ENCODE measurements around the gene ERICH4.
"Not testable (repeated sequence)": the region's sequence is repeated elsewhere in the genome, so short reads cannot be mapped to it uniquely, and the experiment has no call there.

The ERICH4 gene

GRCh38 chr19:41479757-41480191 is 36.8 kb downstream of the ERICH4 start:
- DNase-seq, result no peak

DNA sequence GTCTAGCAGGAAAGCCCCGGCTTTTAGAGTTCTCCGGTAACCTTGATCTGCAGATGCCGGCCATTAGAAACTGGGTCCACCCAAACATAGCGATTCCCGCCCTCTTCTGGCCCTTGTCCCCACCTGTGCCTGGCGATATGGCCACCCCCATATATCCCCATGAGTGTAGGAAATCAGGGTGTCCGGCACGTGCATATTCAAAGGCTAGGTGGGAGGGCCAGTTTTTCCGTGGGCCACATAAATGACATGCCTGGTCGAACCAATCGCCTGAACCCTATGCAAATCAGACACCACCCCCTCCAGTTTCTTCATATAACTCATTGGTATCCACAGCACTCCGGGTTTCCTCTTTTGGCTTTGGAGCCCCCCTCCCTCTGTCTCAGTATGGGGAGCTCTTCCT is 37.4 kb downstream of the ERICH4 start:
- DNase-seq, result no peak

GRCh38 chr19:41484822-41485221 is 41.9 kb downstream of the ERICH4 start:
- DNase-seq, result no peak

GRCh38 chr19:41486953-41487352 is 44.0 kb downstream of the ERICH4 start:
- not testable (repeated sequence) for DNase-seq

GRCh38 chr19:41492843-41493242 is 49.9 kb downstream of the ERICH4 start:
- DNase-seq, result no peak
